ENCODE data around the gene ZBTB20.

GRCh38 chr3:114624571-114625181, 522.4 kb downstream of the ZBTB20 start:
- TF ChIP-seq CTCF (IDR thresholded peaks at IDR 0.05) (no peak), POLR2A (IDR thresholded peaks at IDR 0.05) (peak; percentile 42)

Measured in right lobe of liver (tissue), 4 donors.